ENCODE results near the gene KIAA1549. TPM values are rescaled to one million over a fixed set of nuclear protein-coding genes. Genes with fewer than 3 reads are reported as not detected.
"Not testable (repeated sequence)": the region's sequence is repeated elsewhere in the genome, so short reads cannot be mapped to it uniquely, and the experiment has no call there.

The KIAA1549 gene
- total and polyA plus RNA-seq, 12 donors, result 0.49 to 2.1 (median 1.6) TPM

- Histone ChIP-seq H3K27me3 (peaks cover 0 to 31% (median 19%) of the 10 kb centered on the region in 7 donors), H3K4me1 (no peaks in the 10 kb centered on the region)
- ATAC-seq, result no peak
Measured at GRCh38 chr7:138799336-138800000, 181.7 kb downstream of the KIAA1549 start.

GRCh38 chr7:138798836-138799235 lies 182.4 kb downstream of the KIAA1549 start:
- H3K36me3 ChIP-seq, result no peaks in the 10 kb centered on the region
- WGBS, 2 donors, result 43% methylated on average over 5 of the region's 5 CpGs
- H3K4me3 ChIP-seq, result no peak overlapping the region
- intact Hi-C loops (cut with DNase I), result no loop called here
- no peaks in the 10 kb centered on the region for H3K9me3 ChIP-seq
- peaks cover 0 to 29% (median 19%) of the 10 kb centered on the region in 7 donors for H3K27me3 ChIP-seq
- TF ChIP-seq CTCF (IDR thresholded peaks at IDR 0.05), result no peak
- no peak overlapping the region for H3K27ac ChIP-seq
- H3K4me1 ChIP-seq, result no peaks in the 10 kb centered on the region
- DNase-seq (no peak), ATAC-seq (no peak)

More at GRCh38 chr7:138799336-138800000, 181.7 kb downstream of the KIAA1549 start:
- H3K36me3 ChIP-seq, result no peaks in the 10 kb centered on the region
- intact Hi-C loops (cut with DNase I), result no loop called here
- no peak for DNase-seq
- H3K9me3 ChIP-seq, result no peaks in the 10 kb centered on the region
- no peak overlapping the region for H3K27ac ChIP-seq
- no peak for TF ChIP-seq CTCF (IDR thresholded peaks at IDR 0.05)
- 80 to 83% methylated on average over 7 of the region's 7 CpGs for WGBS, 2 donors
- H3K4me3 ChIP-seq, result no peak overlapping the region

GRCh38 chr7:138797715-138798320 lies 183.4 kb downstream of the KIAA1549 start, which contains the start of the genes ATP6V0A4 and TMEM213:
Gene ATP6V0A4 (minus strand): TSS chr7:138798196. CDS start chr7:138771247, 26,949 bp downstream.
Gene TMEM213 (plus strand): TSS chr7:138797994. CDS start chr7:138798105, 111 bp downstream.
- H3K4me1 ChIP-seq, result no peaks in the 10 kb centered on the region
- H3K27me3 ChIP-seq, result peaks cover 0 to 33% (median 16%) of the 10 kb centered on the region in 7 donors
- no peaks in the 10 kb centered on the region for H3K36me3 ChIP-seq
- 14 to 16% methylated on average over 14 of the region's 14 CpGs for WGBS, 2 donors
- DNase-seq (no peak), ATAC-seq (no peak)
- no peak for TF ChIP-seq CTCF (IDR thresholded peaks at IDR 0.05)
- H3K4me3 ChIP-seq, result no peak within 1 kb of the TSS
- H3K27ac ChIP-seq, result no peak within 1 kb of the TSS
- H3K9me3 ChIP-seq, result no peaks in the 10 kb centered on the region
- intact Hi-C loops (cut with DNase I), result no loop called here

- H3K9me3 ChIP-seq; H3K36me3 ChIP-seq; H3K4me3 ChIP-seq; H3K4me1 ChIP-seq; ATAC-seq; intact Hi-C loops (cut with DNase I); H3K27ac ChIP-seq; DNase-seq: not testable (repeated sequence)
- WGBS, 2 donors, result 70 to 75% methylated on average over 4 of the region's 4 CpGs
- H3K27me3 ChIP-seq, result peaks cover 0 to 34% (median 13%) of the 10 kb centered on the region in 7 donors
Measured at GRCh38 chr7:138797046-138797445, 184.1 kb downstream of the KIAA1549 start.
